Middle frontal gyrus (tissue), 1 donor: ENCODE measurements around the gene NLK.
"Not testable (repeated sequence)": the region's sequence is repeated elsewhere in the genome, so short reads cannot be mapped to it uniquely, and the experiment has no call there.

ENCODE experiments used
- DNase-seq: peaks from one replicate; pipeline ENCODE4 v3.0.0-alpha.2; 2015; ENCODE audit warnings: low spot score; ENCODE audit errors: extremely low spot score

Gene NLK

GRCh38 chr17:28191018-28191417, 148.5 kb downstream of the NLK start:
- DNase-seq, result no peak

GRCh38 chr17:28193241-28193640, 150.8 kb downstream of the NLK start:
- no peak for DNase-seq

GRCh38 chr17:28194382-28194781, 151.9 kb downstream of the NLK start:
- DNase-seq, result no peak

GRCh38 chr17:28196636-28197035, 154.2 kb downstream of the NLK start:
- DNase-seq, result no peak

GRCh38 chr17:28199115-28199514, 156.6 kb downstream of the NLK start:
- DNase-seq, result no peak

GRCh38 chr17:28199728-28200127, 157.3 kb downstream of the NLK start:
- no peak for DNase-seq

GRCh38 chr17:28201315-28201714, 158.8 kb downstream of the NLK start:
- no peak for DNase-seq

GRCh38 chr17:28204244-28204643, 161.8 kb downstream of the NLK start:
- no peak for DNase-seq

- no peak for DNase-seq
Observed at GRCh38 chr17:28204751-28205150, 162.3 kb downstream of the NLK start.

- DNase-seq, result no peak
Observed at GRCh38 chr17:28206292-28206691, 163.8 kb downstream of the NLK start.

- DNase-seq, result no peak
Observed at GRCh38 chr17:28211811-28212210, 169.3 kb downstream of the NLK start.

- DNase-seq, result not testable (repeated sequence)
Observed at GRCh38 chr17:28213578-28213977, 171.1 kb downstream of the NLK start.

GRCh38 chr17:28216052-28216451, 173.6 kb downstream of the NLK start:
- DNase-seq, result no peak

GRCh38 chr17:28216528-28216927, 174.1 kb downstream of the NLK start:
- DNase-seq, result no peak

GRCh38 chr17:28219771-28220170, 177.3 kb downstream of the NLK start:
- no peak for DNase-seq

GRCh38 chr17:28221751-28222414, 179.4 kb downstream of the NLK start:
- no peak for DNase-seq

GRCh38 chr17:28225271-28225670, 182.8 kb downstream of the NLK start:
- DNase-seq, result no peak

- no peak for DNase-seq
Observed at GRCh38 chr17:28225867-28226266, 183.4 kb downstream of the NLK start.

- no peak for DNase-seq
Observed at GRCh38 chr17:28226563-28227315, 184.3 kb downstream of the NLK start.

GRCh38 chr17:28227316-28228108, 185.0 kb downstream of the NLK start:
- no peak for DNase-seq

GRCh38 chr17:28228109-28228840, 185.8 kb downstream of the NLK start:
- DNase-seq, result no peak
